Keratinocyte (primary cell): Measurements from ENCODE around the gene APMAP. TPM values are rescaled to one million over a fixed set of nuclear protein-coding genes. Genes with fewer than 3 reads are reported as not detected.

Experiments used
- DNase-seq: peaks from one replicate; pipeline ENCODE4 v3.0.0-alpha.2; 2011; ENCODE audit warnings: low read depth, missing footprints, low spot score
- FAIRE-seq: peaks from 2 replicates; lab custom pipeline; 2011; peaks lifted over from hg19 to GRCh38; lab: Jason Lieb, UNC
- H2AFZ ChIP-seq: 2 replicates; pipeline ENCODE4 v1.6.0; 2012; ENCODE audit warnings: low read length, control low read depth, inconsistent platforms; ENCODE audit not compliant: control insufficient read depth
- H3K27ac ChIP-seq: 2 replicates; pipeline ENCODE4 v1.5.1; 2011; ENCODE audit warnings: low read length; ENCODE audit not compliant: control insufficient read depth, insufficient read depth
- H3K27me3 ChIP-seq: 3 replicates; pipeline ENCODE4 v1.6.0; 2011; ENCODE audit warnings: low read length; ENCODE audit not compliant: control insufficient read depth, insufficient read depth; ENCODE audit errors: extremely low read depth
- H3K36me3 ChIP-seq, 2 experiments: 2 replicates in 1 of 2; 3 replicates in 1 of 2; pipeline ENCODE4 v1.5.1; 2011; ENCODE audit warnings: low read length in 2 of 2, mild to moderate bottlenecking in 1 of 2; ENCODE audit not compliant: control insufficient read depth in 2 of 2, insufficient read depth in 2 of 2; ENCODE audit errors: extremely low read depth in 1 of 2
- H3K4me1 ChIP-seq: 3 replicates; pipeline ENCODE4 v1.5.1; 2011; ENCODE audit warnings: low read length; ENCODE audit not compliant: control insufficient read depth, insufficient read depth; ENCODE audit errors: extremely low read depth
- H3K4me2 ChIP-seq: 3 replicates; pipeline ENCODE4 v1.6.0; 2011; ENCODE audit warnings: low read depth, low read length; ENCODE audit not compliant: control insufficient read depth, insufficient read depth; ENCODE audit errors: extremely low read depth
- H3K4me3 ChIP-seq, 3 experiments: fragments of 200-600 bp in 1 of 3; sonication (generic) in 1 of 3; 2 replicates in 2 of 3; 3 replicates in 1 of 3; pipeline ENCODE4 v1.5.1; 2011 to 2016; ENCODE audit warnings: low read length in 3 of 3, mild to moderate bottlenecking in 3 of 3, control low read depth in 2 of 3, inconsistent platforms in 1 of 3, low read depth in 1 of 3, mixed read lengths in 1 of 3, mixed run types in 1 of 3, moderate library complexity in 1 of 3; ENCODE audit not compliant: control insufficient read depth in 2 of 3, insufficient read depth in 2 of 3; ENCODE audit errors: extremely low read depth in 1 of 3
- H3K79me2 ChIP-seq: 2 replicates; pipeline ENCODE4 v1.6.0; 2012; ENCODE audit warnings: low read length; ENCODE audit not compliant: control insufficient read depth, insufficient read depth
- H3K9ac ChIP-seq: 3 replicates; pipeline ENCODE4 v1.6.0; 2011; ENCODE audit warnings: low read length; ENCODE audit not compliant: control insufficient read depth, insufficient read depth; ENCODE audit errors: extremely low read depth
- H3K9me1 ChIP-seq: 3 replicates; pipeline ENCODE4 v1.6.0; 2011; ENCODE audit warnings: low read length; ENCODE audit not compliant: control insufficient read depth, insufficient read depth; ENCODE audit errors: extremely low read depth
- H3K9me3 ChIP-seq: 2 replicates; pipeline ENCODE4 v1.5.1; 2012; ENCODE audit warnings: low read depth, low read length; ENCODE audit not compliant: control insufficient read depth
- H4K20me1 ChIP-seq: 3 replicates; pipeline ENCODE4 v1.6.0; 2011; ENCODE audit warnings: low read length; ENCODE audit not compliant: control insufficient read depth, insufficient read depth; ENCODE audit errors: extremely low read depth
- EZH2 ChIP-seq: IDR thresholded peaks from one replicate; pipeline ENCODE4 v1.6.1; 2012; ENCODE audit warnings: inconsistent platforms, mild to moderate bottlenecking, low read length, moderate library complexity
- dilution Hi-C: fragments of 300-500 bp; cut with MboI; formaldehyde crosslinking; loops from one replicate; pipeline ENCODE4 v1.7.0; 2020; ENCODE audit warnings: low sequenced_read_pairs; ENCODE audit not compliant: extremely low pct_ligation_motif_present
- polyA plus RNA-seq, 5 experiments: library from polyadenylated mRNA; depleted of rRNA in 3 of 5; stranded (reverse) in 3 of 5; stranded (forward) in 1 of 5; unstranded in 1 of 5; fragments of >200 nt; gene quantifications; 1 replicate in 1 of 5; 2 replicates in 3 of 5; 3 replicates in 1 of 5; pipeline versions ENCODE4 v1.2.1 to v1.2.3, GENCODE V29; 2011 to 2012; ENCODE audit warnings: missing spikeins in 2 of 5, low read depth in 1 of 5, low replicate concordance in 1 of 5
- TF ChIP-seq, protein P1 (sequence below), 3 experiments: IDR thresholded peaks in 1 of 3; conservative IDR thresholded peaks in 1 of 3; optimal IDR thresholded peaks in 1 of 3; 2 replicates in 2 of 3; 3 replicates in 1 of 3; pipeline versions ENCODE3 to v1.5.1; 2011; ENCODE audit warnings: low read length in 3 of 3, mild to moderate bottlenecking in 3 of 3, moderate library complexity in 2 of 3, control low read depth in 1 of 3, inconsistent platforms in 1 of 3; ENCODE audit not compliant: insufficient read depth in 2 of 3; ENCODE audit errors: extremely low read depth in 1 of 3

The APMAP gene
- polyA plus RNA-seq, 1 donor (not counting 4 experiments of a cell fraction or from before 2014, with no cell fraction given) = 48.9 TPM

DNA sequence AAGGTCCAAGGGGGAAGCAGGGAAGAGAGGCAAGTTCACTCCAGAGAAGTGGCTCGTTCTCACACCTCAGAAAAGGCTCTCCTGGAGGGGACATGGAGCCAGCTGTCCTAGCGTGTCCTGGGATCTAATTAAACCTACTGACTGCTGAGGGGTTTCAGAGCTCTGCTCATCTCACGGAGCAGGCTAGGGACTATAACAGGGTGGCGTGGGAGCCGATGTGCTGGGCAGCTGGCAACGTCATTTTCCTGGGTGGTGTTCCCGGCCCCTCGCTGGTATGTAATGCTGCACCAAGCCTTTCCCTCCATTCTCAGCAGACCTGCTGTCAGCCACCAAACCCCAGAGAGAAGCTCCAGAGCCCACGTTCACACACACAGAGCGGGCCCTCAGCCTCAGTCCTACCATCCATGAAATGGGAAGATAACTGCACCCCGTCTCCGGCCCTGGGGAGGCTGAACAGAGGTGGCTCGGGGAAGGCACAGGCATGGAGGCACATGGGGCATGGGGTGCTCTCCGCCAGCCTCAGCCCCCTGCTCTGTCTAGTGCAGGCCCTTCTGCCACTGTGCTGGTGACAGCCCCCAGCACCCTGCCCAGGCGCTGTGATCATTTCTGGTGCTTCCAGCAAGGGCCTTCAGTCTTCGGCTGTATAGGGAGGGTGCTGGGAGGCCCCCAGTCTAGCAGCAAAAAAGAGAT is 41.6 kb downstream of the APMAP start:
- dilution Hi-C loops = no loop called here
- DNase-seq = no peak

DNA sequence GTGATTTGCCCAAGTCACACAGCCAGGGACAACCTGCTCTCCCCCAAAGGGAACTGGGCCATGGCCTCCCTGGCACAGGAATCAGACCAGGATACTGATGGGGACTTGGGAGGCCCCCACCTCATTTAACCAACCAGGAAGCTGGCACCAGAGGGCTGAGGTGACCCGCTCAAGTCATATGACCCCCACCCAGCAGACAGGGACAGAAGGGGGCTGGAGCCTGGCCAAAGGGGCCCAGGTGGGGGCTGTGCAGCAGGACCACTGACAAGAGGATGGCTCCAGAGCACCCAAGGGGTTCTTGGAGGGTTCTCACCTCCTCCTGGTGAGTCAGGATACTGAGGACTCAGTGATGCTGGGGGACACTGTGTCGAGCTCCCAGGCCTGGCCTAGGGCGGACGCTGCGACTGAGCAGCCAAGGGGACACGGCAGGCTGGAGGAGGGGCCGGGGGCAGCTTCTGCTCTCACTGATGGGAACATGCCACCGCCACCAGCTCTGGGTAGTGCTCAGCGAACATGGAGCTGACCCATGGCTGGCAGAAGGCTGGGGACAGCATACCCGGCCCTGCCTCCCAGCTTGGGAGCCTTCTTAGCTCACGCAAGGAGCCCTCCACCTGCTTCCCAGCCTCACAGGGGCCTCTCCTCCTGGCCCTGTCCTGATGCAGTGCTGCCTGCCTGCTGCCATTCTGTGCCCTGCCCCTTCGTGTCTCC is 42.3 kb downstream of the APMAP start:
- Histone ChIP-seq H3K4me2 (no peak overlapping the region), H3K4me1 (no peaks in the 10 kb centered on the region), H3K4me3 (no peak overlapping the region), H4K20me1 (no peaks in the 10 kb centered on the region), H3K79me2 (no peaks in the 10 kb centered on the region), H2AFZ (no peak overlapping the region), H3K9me1 (no peaks in the 10 kb centered on the region), H3K9ac (no peak overlapping the region), H3K36me3 (no peaks in the 10 kb centered on the region), H3K9me3 (no peaks in the 10 kb centered on the region), H3K27me3 (no peaks in the 10 kb centered on the region), H3K27ac (no peak overlapping the region)
- FAIRE-seq = no peak
- DNase-seq = no peak
- dilution Hi-C loops = no loop called here
- TF ChIP-seq, protein P1, sequence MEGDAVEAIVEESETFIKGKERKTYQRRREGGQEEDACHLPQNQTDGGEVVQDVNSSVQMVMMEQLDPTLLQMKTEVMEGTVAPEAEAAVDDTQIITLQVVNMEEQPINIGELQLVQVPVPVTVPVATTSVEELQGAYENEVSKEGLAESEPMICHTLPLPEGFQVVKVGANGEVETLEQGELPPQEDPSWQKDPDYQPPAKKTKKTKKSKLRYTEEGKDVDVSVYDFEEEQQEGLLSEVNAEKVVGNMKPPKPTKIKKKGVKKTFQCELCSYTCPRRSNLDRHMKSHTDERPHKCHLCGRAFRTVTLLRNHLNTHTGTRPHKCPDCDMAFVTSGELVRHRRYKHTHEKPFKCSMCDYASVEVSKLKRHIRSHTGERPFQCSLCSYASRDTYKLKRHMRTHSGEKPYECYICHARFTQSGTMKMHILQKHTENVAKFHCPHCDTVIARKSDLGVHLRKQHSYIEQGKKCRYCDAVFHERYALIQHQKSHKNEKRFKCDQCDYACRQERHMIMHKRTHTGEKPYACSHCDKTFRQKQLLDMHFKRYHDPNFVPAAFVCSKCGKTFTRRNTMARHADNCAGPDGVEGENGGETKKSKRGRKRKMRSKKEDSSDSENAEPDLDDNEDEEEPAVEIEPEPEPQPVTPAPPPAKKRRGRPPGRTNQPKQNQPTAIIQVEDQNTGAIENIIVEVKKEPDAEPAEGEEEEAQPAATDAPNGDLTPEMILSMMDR (optimal IDR thresholded peaks at IDR 0.05 in 1 of 3, IDR thresholded peaks at IDR 0.05 in 1 of 3, conservative IDR thresholded peaks at IDR 0.05 in 1 of 3; ENCODE audit: extremely low read depth in 1 of 3, insufficient read depth in 2 of 3, low read length in 3 of 3) = no peak

More for the DNA sequence above, 41.6 kb downstream of the APMAP start:
- Histone ChIP-seq H2AFZ (no peak overlapping the region), H3K36me3 (peaks cover 0 to 2% of the 10 kb centered on the region in 2 experiments), H3K79me2 (no peaks in the 10 kb centered on the region), H3K9me3 (no peaks in the 10 kb centered on the region), H3K27ac (no peak overlapping the region), H3K9me1 (no peaks in the 10 kb centered on the region), H3K4me1 (no peaks in the 10 kb centered on the region), H3K27me3 (no peaks in the 10 kb centered on the region), H3K9ac (no peak overlapping the region), H4K20me1 (no peaks in the 10 kb centered on the region), H3K4me3 (no peak overlapping the region), H3K4me2 (no peak overlapping the region)
- FAIRE-seq = no peak
- no peak for TF ChIP-seq EZH2
- TF ChIP-seq, protein P1 (optimal IDR thresholded peaks at IDR 0.05 in 1 of 3, IDR thresholded peaks at IDR 0.05 in 1 of 3, conservative IDR thresholded peaks at IDR 0.05 in 1 of 3; ENCODE audit: extremely low read depth in 1 of 3, insufficient read depth in 2 of 3, low read length in 3 of 3) = no peak
